Glutamatergic neuron (in vitro differentiated cells): Measurements from ENCODE around the gene GPR162. TPM values are rescaled to one million over a fixed set of nuclear protein-coding genes. Genes with fewer than 3 reads are reported as not detected.

Experiments
- DNase-seq: peaks from one replicate; pipeline ENCODE4 v3.0.0; 2022
- H3K27ac Mint-ChIP-seq: one replicate; pipeline ENCODE4 v1.8.0; 2020; ENCODE audit warnings: mild to moderate bottlenecking, mixed read lengths, inconsistent platforms; ENCODE audit not compliant: unreplicated experiment
- H3K27me3 Mint-ChIP-seq: one replicate; pipeline ENCODE4 v1.8.0; 2020; ENCODE audit warnings: mild to moderate bottlenecking, moderate library complexity, mixed read lengths, inconsistent platforms; ENCODE audit not compliant: unreplicated experiment
- H3K36me3 Mint-ChIP-seq: one replicate; pipeline ENCODE4 v1.8.0; 2020; ENCODE audit warnings: mild to moderate bottlenecking, mixed read lengths, inconsistent platforms; ENCODE audit not compliant: unreplicated experiment
- H3K4me1 Mint-ChIP-seq: one replicate; pipeline ENCODE4 v1.8.0; 2020; ENCODE audit warnings: mild to moderate bottlenecking, low read depth, mixed read lengths, inconsistent platforms; ENCODE audit not compliant: unreplicated experiment
- H3K4me3 Mint-ChIP-seq: one replicate; pipeline ENCODE4 v1.8.0; 2020; ENCODE audit warnings: mild to moderate bottlenecking, mixed read lengths, inconsistent platforms; ENCODE audit not compliant: unreplicated experiment
- H3K9me3 Mint-ChIP-seq: one replicate; pipeline ENCODE4 v1.8.0; 2020; ENCODE audit warnings: mild to moderate bottlenecking, moderate library complexity, mixed read lengths, inconsistent platforms; ENCODE audit not compliant: unreplicated experiment
- CTCF ChIP-seq: fragments of 200-600 bp; sonication (generic); IDR thresholded peaks from one replicate; pipeline ENCODE4 v1.5.0; 2021; ENCODE audit not compliant: partially characterized antibody, unreplicated experiment
- total RNA-seq: library from RNA; stranded (reverse); fragmentation: NEBNext Ultra II Directional; extraction: Animal tissue kit (Norgen Biotek cat#: 25700); gene quantifications from one replicate; pipeline ENCODE4 v1.2.1, GENCODE V29; 2021; ENCODE audit not compliant: unreplicated experiment

Gene GPR162
- total RNA-seq, 1 donor from 2014 or later: 145 TPM

- peaks cover 18% of the 10 kb centered on the region for H3K9me3 Mint-ChIP-seq
- H3K27me3 Mint-ChIP-seq: peaks cover 16% of the 10 kb centered on the region
- H3K4me1 Mint-ChIP-seq: peaks cover 27% of the 10 kb centered on the region
- H3K36me3 Mint-ChIP-seq: no peaks in the 10 kb centered on the region
- peak overlapping the region; percentile 1 for H3K4me3 Mint-ChIP-seq
- H3K27ac Mint-ChIP-seq: peak overlapping the region; percentile 29
- no peak for TF ChIP-seq CTCF
- DNase-seq: no peak
These were observed 3.9 kb upstream of the GPR162 start for GRCh38 chr12:6817662-6818157.

GRCh38 chr12:6818222-6818621, 3.4 kb upstream of the GPR162 start:
- Mint-ChIP-seq H3K27ac (peak overlapping the region; percentile 29), H3K4me1 (peaks cover 31% of the 10 kb centered on the region), H3K27me3 (peaks cover 20% of the 10 kb centered on the region), H3K4me3 (no peak overlapping the region), H3K36me3 (no peaks in the 10 kb centered on the region), H3K9me3 (peaks cover 21% of the 10 kb centered on the region)
- TF ChIP-seq CTCF: no peak
- DNase-seq: no peak

- H3K36me3 Mint-ChIP-seq: no peaks in the 10 kb centered on the region
- H3K4me3 Mint-ChIP-seq: no peak overlapping the region
- no peak for DNase-seq
- TF ChIP-seq CTCF: no peak
- peaks cover 20% of the 10 kb centered on the region for H3K27me3 Mint-ChIP-seq
- H3K9me3 Mint-ChIP-seq: peaks cover 22% of the 10 kb centered on the region
- no peak overlapping the region for H3K27ac Mint-ChIP-seq
- H3K4me1 Mint-ChIP-seq: peaks cover 31% of the 10 kb centered on the region
These were observed 3.0 kb upstream of the GPR162 start for GRCh38 chr12:6818645-6819044.

GRCh38 chr12:6819106-6820030, 2.3 kb upstream of the GPR162 start:
- TF ChIP-seq CTCF: no peak
- H3K27ac Mint-ChIP-seq: peak overlapping the region; percentile 100
- peaks cover 22% of the 10 kb centered on the region for H3K27me3 Mint-ChIP-seq
- H3K9me3 Mint-ChIP-seq: peaks cover 25% of the 10 kb centered on the region
- H3K36me3 Mint-ChIP-seq: no peaks in the 10 kb centered on the region
- DNase-seq: no peak
- peak overlapping the region; percentile 99 for H3K4me3 Mint-ChIP-seq
- H3K4me1 Mint-ChIP-seq: peaks cover 33% of the 10 kb centered on the region

- Mint-ChIP-seq H3K27me3 (peaks cover 29% of the 10 kb centered on the region), H3K36me3 (peaks cover 7% of the 10 kb centered on the region), H3K27ac (peak overlapping the region; percentile 100), H3K4me1 (peaks cover 39% of the 10 kb centered on the region), H3K4me3 (peak overlapping the region; percentile 99), H3K9me3 (peaks cover 31% of the 10 kb centered on the region)
- DNase-seq: no peak
- TF ChIP-seq CTCF: no peak
These were observed 1.5 kb upstream of the GPR162 start for GRCh38 chr12:6820166-6820565.
